ENCODE data around the gene FAM20B. TPM values are rescaled to one million over a fixed set of nuclear protein-coding genes. Genes with fewer than 3 reads are reported as not detected.
A peak's percentile ranks its signal among the peaks of the same experiment; 100 is the strongest.

The FAM20B gene
- total RNA-seq, 1 donor = 43.1 TPM

DNA sequence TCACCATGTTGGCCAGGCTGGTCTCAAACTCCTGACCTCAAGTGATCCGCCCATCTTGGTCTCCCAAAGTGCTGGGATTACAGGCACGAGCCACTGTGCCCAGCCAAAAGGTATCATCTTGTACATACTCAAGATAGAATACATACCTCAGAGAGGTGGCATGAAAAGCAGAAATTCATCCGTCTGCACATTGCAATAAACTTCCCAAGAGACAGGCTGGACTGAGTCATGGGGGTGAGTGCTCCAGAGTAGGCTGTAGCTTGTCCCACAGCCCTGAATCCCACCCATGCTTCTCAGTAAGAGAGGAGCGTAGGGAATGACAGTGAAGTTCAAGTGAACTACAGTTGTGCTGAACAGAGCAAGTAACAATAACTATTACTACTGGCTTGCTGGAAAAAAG is 75.9 kb downstream of the FAM20B start:
- H3K4me3 ChIP-seq (ENCODE audit: insufficient read depth, low read length) = no peak overlapping the region
- H3K79me2 ChIP-seq (ENCODE audit: insufficient read depth, low read length) = peaks cover 71% of the 10 kb centered on the region

DNA sequence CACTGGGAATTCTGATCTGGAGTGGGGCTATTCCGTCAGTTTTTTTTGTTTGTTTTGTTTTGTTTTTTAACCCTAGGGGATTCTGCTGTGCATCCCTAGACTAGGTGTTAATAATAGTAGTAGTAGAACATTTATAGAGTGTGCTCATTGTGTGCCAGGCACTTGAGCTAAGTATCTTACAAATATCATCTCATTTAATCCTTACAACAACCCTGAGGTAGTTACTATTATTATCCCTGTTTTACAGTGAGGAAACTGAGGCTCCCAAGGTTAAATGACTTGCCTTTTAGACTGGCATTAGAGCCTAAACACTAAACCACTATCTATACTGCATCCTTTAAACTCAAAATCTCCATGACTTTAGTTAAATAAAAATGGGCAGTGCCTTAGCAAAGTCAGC is 78.3 kb downstream of the FAM20B start:
- Histone ChIP-seq H3K9me3 (ENCODE audit: low read depth, low read length) (no peaks in the 10 kb centered on the region), H3K27ac (ENCODE audit: low read depth, low read length) (no peak overlapping the region), H3K27me3 (ENCODE audit: insufficient read depth, low read length) (no peaks in the 10 kb centered on the region), H3K79me2 (ENCODE audit: insufficient read depth, low read length) (peaks cover 86% of the 10 kb centered on the region), H3K4me2 (ENCODE audit: insufficient read depth, low read length) (no peak overlapping the region), H3K36me3 (ENCODE audit: insufficient read depth, low read length) (peaks cover 83% of the 10 kb centered on the region), H3K4me1 (ENCODE audit: insufficient read depth, low read length) (peaks cover 3% of the 10 kb centered on the region), H4K20me1 (ENCODE audit: insufficient read depth, low read length) (peaks cover 15% of the 10 kb centered on the region), H3K4me3 (ENCODE audit: insufficient read depth, low read length) (no peak overlapping the region), H2AFZ (ENCODE audit: low read length) (no peak overlapping the region)
- TF ChIP-seq, protein P1, sequence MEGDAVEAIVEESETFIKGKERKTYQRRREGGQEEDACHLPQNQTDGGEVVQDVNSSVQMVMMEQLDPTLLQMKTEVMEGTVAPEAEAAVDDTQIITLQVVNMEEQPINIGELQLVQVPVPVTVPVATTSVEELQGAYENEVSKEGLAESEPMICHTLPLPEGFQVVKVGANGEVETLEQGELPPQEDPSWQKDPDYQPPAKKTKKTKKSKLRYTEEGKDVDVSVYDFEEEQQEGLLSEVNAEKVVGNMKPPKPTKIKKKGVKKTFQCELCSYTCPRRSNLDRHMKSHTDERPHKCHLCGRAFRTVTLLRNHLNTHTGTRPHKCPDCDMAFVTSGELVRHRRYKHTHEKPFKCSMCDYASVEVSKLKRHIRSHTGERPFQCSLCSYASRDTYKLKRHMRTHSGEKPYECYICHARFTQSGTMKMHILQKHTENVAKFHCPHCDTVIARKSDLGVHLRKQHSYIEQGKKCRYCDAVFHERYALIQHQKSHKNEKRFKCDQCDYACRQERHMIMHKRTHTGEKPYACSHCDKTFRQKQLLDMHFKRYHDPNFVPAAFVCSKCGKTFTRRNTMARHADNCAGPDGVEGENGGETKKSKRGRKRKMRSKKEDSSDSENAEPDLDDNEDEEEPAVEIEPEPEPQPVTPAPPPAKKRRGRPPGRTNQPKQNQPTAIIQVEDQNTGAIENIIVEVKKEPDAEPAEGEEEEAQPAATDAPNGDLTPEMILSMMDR (IDR thresholded peaks at IDR 0.05; ENCODE audit: extremely low read depth, low read depth, low read length) = no peak
- no peak for DNase-seq (ENCODE audit: insufficient read length, low spot score, missing footprints)

More for the DNA sequence above, 75.9 kb downstream of the FAM20B start:
- Histone ChIP-seq H4K20me1 (ENCODE audit: insufficient read depth, low read length) (peaks cover 15% of the 10 kb centered on the region), H3K27ac (ENCODE audit: low read depth, low read length) (no peak overlapping the region), H3K9me3 (ENCODE audit: low read depth, low read length) (no peaks in the 10 kb centered on the region), H3K4me2 (ENCODE audit: insufficient read depth, low read length) (no peak overlapping the region), H2AFZ (ENCODE audit: low read length) (no peak overlapping the region), H3K36me3 (ENCODE audit: insufficient read depth, low read length) (peaks cover 80% of the 10 kb centered on the region), H3K4me1 (ENCODE audit: insufficient read depth, low read length) (peaks cover 3% of the 10 kb centered on the region), H3K27me3 (ENCODE audit: insufficient read depth, low read length) (no peaks in the 10 kb centered on the region)
- peak; percentile 88 for DNase-seq (ENCODE audit: insufficient read length, low spot score, missing footprints)
- TF ChIP-seq, protein P1 (IDR thresholded peaks at IDR 0.05; ENCODE audit: extremely low read depth, low read depth, low read length) = no peak

DNA sequence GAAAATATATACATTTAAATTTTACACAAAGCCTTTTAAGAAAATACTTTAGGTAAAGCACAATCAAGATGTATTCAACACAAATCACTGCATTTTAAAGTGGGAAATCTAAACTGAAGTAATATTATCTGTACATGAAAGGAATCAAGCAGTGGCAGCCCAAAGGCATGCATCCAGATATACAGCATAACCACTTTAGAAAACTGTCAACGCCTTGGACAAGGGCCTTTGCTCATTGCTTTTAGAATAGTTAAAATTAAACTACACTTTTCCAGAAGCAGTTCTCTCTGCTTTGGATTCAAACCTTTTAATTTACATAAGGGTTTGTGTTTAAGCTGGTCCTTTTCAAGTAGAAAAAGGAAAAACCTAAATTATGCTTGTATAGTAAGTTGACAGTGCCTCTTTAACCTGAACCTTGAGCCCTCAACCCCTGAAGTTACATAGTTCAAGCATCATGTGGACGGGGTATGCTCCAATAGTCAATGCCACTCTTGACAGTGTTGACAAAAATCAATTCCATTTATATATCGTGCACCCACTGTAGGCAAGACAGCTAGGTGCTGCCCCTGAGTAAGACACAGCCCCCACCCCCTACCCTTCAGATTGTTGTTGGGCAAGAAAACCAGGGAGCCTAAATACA is 79.0 kb downstream of the FAM20B start:
- peaks cover 15% of the 10 kb centered on the region for H4K20me1 ChIP-seq (ENCODE audit: insufficient read depth, low read length)

DNA sequence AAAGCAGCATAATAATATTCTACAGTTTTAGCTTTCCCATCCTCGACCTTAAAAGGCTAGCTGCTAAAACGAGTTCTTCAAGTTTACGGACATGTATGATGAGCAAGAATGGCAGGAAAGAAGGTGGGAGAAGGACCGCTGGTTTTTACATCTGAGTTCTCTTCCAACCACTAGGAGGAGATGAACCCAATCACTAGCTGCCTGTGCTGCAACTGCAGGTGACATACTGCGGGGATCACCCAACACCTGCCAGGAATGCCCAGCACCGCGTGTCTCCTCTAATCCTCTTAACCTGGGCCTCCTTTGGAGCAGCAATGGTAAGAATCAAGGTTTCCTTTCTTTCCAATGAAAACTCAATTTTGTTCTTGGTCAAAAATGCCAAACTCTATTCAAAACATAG is 79.7 kb downstream of the FAM20B start:
- TF ChIP-seq, protein P1 (IDR thresholded peaks at IDR 0.05; ENCODE audit: extremely low read depth, low read depth, low read length) = peak; percentile 42
- Histone ChIP-seq H3K27me3 (ENCODE audit: insufficient read depth, low read length) (no peaks in the 10 kb centered on the region), H2AFZ (ENCODE audit: low read length) (no peak overlapping the region), H4K20me1 (ENCODE audit: insufficient read depth, low read length) (peaks cover 15% of the 10 kb centered on the region), H3K36me3 (ENCODE audit: insufficient read depth, low read length) (peaks cover 84% of the 10 kb centered on the region), H3K4me1 (ENCODE audit: insufficient read depth, low read length) (peaks cover 3% of the 10 kb centered on the region), H3K4me2 (ENCODE audit: insufficient read depth, low read length) (no peak overlapping the region), H3K27ac (ENCODE audit: low read depth, low read length) (no peak overlapping the region), H3K9me3 (ENCODE audit: low read depth, low read length) (no peaks in the 10 kb centered on the region), H3K4me3 (ENCODE audit: insufficient read depth, low read length) (no peak overlapping the region), H3K79me2 (ENCODE audit: insufficient read depth, low read length) (peaks cover 86% of the 10 kb centered on the region)
- DNase-seq (ENCODE audit: insufficient read length, low spot score, missing footprints) = no peak

More for the DNA sequence above, 79.0 kb downstream of the FAM20B start:
- TF ChIP-seq, protein P1 (IDR thresholded peaks at IDR 0.05; ENCODE audit: extremely low read depth, low read depth, low read length) = no peak
- Histone ChIP-seq H3K4me2 (ENCODE audit: insufficient read depth, low read length) (no peak overlapping the region), H3K4me1 (ENCODE audit: insufficient read depth, low read length) (peaks cover 3% of the 10 kb centered on the region), H3K36me3 (ENCODE audit: insufficient read depth, low read length) (peaks cover 84% of the 10 kb centered on the region), H3K27me3 (ENCODE audit: insufficient read depth, low read length) (no peaks in the 10 kb centered on the region), H3K27ac (ENCODE audit: low read depth, low read length) (no peak overlapping the region), H2AFZ (ENCODE audit: low read length) (no peak overlapping the region), H3K4me3 (ENCODE audit: insufficient read depth, low read length) (no peak overlapping the region), H3K9me3 (ENCODE audit: low read depth, low read length) (no peaks in the 10 kb centered on the region), H3K79me2 (ENCODE audit: insufficient read depth, low read length) (peaks cover 87% of the 10 kb centered on the region)
- no peak for DNase-seq (ENCODE audit: insufficient read length, low spot score, missing footprints)
